NCI-H1048 (cell line): ENCODE measurements around the gene AK4.

ENCODE experiments used
- DNase-seq: peaks from one replicate; lab custom pipeline; 2025; lab: John Stamatoyannopoulos, UW

The AK4 gene

GRCh38 chr1:65278376-65279069 is 130.5 kb downstream of the AK4 start:
- no peak for DNase-seq

DNA sequence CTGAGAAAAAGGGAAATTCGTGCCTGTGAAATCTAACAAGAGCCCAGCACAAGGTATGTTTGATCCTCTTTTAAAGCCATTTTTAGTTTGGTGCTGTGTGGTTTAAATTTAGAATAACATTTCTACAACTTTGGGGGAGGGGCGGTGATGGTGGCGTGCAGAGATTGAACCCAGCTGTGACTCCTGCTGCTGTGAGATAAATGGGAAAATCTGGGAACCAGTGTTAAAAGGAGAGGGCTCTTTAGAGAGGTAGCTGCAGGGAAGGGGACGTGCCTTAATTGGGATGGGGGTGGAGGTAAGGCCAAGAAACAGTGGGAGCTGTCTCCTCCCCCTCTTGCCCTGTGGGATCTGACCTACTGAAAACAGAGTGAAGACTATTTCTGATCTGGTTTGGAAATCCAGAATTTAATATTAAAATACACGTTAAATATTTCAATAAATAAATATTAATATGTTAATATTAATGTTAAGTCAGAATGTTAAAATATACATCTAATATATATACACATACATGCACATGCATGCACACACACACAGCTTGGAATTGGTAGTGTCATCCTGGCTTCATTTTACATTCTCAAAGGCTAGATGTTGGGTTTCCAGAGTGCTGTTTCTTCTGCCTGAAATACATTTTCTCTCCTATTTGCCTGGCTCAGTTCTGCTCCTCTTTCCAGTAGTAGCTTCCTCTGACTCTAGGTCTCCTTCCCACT is 131.2 kb downstream of the AK4 start:
- no peak for DNase-seq
